Germinal center (tissue), 1 donor: ENCODE data around the gene CCDC9.
"Not testable (repeated sequence)": the region's sequence is repeated elsewhere in the genome, so short reads cannot be mapped to it uniquely, and the experiment has no call there.

Experiments used
- DNase-seq: peaks from one replicate; pipeline ENCODE4 v3.0.0; 2012; ENCODE audit warnings: mixed read lengths, low spot score

Gene CCDC9

GRCh38 chr19:47261946-47262793 is 5.8 kb downstream of the CCDC9 start:
- not testable (repeated sequence) for DNase-seq

DNA sequence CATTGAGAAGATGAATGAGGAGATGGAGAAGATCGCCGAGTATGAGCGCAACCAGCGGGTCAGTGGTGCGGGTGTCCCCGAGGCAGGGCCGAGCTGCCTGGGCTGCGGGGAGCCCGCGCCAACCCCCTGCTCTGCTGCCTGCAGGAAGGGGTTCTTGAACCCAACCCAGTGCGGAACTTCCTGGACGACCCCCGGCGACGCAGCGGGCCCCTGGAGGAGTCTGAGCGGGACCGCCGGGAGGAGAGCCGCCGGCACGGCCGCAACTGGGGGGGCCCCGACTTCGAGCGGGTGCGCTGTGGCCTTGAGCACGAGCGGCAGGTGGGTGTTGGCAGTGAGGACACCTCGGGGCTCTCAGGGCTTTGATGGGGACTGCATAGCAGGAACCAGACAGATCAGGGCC is 8.3 kb downstream of the CCDC9 start:
- no peak for DNase-seq

DNA sequence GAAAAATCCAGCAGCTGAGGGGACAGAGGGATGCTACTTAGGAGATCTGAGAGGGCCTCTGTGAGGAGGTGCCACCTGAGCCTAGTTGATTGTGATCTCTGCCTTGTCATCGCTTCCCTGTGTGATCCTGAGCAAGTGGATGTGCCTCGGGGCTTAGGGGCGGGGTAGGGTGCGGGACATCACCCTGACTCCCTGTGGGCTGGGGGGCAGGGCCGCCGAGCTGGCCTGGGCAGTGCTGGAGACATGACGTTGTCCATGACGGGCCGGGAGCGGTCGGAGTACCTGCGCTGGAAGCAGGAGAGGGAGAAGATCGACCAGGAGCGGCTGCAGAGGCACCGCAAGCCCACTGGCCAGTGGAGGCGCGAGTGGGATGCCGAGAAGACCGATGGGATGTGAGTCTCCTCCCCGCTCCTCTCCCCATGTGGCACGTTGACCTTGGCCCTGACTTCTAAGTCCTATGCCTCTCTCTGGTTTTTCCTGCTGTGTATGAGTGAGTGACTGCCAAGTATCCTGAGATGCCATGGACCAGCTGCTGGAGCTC is 10.1 kb downstream of the CCDC9 start:
- DNase-seq: no peak

DNA sequence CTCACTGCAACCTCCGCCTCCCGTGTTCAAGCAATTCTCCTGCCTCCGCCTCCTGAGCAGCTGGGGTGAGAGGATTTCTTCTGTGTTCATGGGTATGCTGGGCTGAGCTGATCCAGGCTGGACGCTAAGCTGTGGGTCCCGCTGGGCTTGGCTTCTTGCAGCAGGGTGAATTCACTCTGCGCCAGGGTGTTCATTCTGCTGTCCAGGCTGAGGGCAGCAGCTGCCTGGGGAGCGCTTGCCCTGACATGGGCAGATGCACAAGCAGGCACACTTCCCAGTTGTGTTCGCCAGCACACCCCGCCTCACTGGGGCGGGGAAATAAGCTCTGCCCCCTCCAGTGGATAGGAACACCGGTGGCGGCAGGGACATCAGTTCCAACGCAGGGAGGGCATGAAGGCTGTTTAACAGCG is 11.0 kb downstream of the CCDC9 start:
- no peak for DNase-seq

GRCh38 chr19:47268028-47268427 is 11.7 kb downstream of the CCDC9 start:
- DNase-seq: no peak

- no peak for DNase-seq
These were observed 13.3 kb downstream of the CCDC9 start for GRCh38 chr19:47269596-47269995.

- no peak for DNase-seq
These were observed 14.1 kb downstream of the CCDC9 start for GRCh38 chr19:47270408-47270807.

GRCh38 chr19:47271949-47272348 is 15.6 kb downstream of the CCDC9 start:
- no peak for DNase-seq

DNA sequence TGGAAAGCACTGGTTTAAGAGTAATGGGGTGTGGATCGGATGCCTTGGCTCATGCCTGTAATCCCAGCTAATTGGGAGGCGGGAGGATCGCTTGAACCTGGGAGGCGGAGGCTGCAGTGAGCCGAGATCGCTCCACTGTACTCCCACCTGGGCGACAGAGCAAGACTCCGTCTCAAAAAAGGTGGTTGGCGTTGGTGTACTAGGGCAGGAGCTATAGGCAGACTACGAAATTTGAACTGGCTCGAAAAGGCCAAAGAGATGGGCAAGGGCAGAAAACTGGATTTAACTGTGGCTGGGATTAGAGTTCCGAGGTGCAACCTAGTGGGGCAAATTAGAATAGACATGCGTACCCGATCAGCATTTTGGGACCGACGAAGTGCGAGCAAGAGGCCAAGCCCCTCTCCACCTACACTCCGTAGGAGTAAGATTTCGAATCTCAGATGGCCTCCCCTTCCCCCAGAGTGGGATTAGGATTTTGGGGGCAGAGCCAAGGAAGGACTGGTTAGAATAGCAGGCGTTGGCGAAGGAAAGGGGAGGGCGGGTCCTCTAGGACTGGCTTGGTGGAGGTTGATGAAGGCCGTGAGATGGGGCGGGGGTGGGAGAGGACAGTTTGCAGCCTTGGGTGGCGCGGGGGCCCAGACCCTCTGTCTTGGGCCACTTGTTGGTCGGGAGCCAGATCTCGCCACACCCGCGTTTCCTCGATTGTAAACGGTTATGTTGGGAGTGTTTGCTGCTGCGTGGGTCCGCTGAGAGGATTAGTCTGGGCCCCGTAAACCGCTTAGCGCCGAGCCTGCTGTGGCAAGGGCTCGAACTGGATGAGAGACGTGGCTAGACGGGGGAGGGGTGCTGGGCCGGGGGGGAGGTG is 16.4 kb downstream of the CCDC9 start:
- DNase-seq: no peak

DNA sequence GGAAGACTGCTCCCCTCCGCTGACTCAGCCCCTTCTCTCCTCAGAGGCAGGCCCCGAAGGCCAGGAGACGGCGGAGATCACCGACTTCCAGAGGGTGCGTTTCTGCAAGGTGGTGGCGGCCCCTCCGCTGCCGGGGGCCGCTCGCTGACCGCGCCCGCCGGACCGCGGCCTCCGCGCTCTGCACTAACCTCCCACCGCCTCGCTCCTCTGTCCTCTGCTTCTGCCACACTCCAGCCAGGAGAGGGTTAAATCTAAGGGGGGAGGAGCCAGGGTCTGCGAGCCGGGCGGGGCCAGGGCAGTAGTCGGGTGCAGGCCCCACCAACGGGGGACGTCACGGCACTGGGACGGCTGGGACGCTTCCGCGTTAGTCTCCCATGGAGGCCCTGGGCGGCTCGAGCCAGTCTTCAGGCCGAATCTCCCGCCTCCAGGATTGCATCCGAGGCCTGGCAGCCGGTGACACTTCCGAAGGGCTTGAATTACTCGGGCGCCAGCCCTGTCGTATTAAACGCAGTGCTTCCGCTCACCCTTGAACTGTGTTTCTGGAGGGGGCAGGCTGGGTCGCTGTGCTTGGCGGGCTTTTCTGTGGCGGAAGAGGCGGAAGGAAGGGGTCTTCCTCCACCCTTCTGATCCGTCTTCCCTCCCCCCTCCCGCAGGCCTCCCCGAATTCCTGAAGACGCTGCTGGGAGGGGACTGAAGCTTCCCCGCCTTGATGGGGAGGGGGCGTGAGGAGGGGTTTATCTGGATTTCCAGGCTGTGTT is 17.2 kb downstream of the CCDC9 start:
- DNase-seq: peak; percentile 91

DNA sequence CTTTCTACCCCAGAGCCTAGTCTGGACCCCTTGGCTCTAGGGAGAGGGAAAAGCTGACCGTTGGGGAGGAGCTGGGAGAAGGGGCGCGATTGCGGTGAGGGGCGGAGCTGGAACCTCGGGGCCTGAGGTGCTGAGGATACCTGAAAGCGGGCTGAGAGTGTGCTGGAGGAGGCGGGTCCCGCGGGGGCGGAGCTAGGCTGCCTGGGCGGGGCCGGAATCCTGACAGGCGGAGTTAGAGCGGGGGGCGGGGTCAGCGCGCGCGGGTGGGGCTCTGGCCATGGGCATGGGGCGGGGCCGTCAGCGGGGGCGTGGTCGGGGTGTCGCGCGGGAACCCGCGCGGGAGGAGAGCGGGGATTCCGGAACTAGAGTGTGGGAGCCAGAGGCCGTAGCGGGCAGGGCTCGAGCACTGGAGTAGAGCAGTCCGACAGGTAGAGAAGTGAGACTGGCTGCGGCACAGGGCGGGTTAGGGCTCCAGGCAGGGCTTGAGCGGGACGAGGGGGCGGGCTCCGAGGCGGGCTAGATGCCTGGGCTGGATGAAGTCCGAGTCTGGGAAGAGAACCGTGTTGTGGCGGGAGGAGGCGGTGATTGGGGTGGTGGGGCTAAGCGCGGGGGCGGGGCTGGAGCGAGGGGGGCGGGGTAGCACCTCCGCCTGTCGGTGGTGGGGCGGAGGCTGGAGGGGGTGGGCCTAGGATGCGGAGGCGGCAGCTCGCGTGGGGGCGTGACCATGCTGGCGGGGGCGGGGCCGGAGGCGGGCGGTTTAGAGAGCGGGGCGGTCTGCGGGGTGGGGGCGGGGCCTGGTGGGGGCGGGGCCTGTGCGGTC is 18.0 kb downstream of the CCDC9 start, which contains the start of gene INAFM1:
Gene INAFM1 (plus strand): TSS at position 815 of the 820 bp plus-strand sequence. CDS start 35 bp downstream, outside the sequence.
- DNase-seq: peak; percentile 92

DNA sequence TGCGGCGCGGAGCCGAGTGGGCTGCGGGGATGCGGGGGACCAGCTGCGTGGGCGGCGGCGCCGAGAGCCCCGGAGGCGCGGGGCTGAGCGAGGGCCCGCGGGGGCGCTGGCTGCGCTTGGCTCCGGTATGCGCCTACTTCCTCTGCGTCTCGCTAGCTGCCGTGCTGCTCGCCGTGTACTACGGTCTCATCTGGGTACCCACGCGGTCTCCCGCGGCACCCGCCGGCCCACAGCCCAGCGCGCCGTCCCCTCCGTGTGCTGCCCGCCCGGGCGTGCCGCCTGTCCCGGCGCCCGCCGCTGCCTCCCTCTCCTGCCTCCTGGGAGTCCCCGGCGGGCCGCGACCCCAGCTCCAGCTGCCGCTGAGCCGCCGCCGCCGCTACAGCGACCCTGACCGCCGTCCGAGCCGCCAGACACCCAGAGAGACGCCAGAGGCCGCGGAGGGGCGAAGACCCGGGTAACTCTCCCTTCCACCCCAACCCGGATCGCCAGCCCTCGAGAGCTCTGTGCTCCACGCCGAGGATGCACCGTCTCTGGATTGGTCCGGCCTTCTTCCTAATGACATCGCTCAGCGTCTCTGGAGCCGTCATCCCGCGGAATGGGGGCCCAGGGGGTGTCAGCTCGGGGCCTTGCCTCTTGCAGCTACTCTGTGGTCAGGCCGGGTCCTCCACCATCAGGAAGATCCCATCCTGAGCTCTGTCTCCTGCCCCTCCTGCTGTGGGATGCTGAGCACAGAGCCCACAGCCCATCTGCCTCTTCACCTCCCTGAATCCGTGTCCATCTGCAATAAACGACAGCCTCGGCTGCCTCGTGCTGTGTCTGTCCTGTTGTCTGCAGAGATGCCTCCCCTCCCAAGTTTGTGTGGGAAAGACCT is 18.8 kb downstream of the CCDC9 start:
- DNase-seq: no peak

DNA sequence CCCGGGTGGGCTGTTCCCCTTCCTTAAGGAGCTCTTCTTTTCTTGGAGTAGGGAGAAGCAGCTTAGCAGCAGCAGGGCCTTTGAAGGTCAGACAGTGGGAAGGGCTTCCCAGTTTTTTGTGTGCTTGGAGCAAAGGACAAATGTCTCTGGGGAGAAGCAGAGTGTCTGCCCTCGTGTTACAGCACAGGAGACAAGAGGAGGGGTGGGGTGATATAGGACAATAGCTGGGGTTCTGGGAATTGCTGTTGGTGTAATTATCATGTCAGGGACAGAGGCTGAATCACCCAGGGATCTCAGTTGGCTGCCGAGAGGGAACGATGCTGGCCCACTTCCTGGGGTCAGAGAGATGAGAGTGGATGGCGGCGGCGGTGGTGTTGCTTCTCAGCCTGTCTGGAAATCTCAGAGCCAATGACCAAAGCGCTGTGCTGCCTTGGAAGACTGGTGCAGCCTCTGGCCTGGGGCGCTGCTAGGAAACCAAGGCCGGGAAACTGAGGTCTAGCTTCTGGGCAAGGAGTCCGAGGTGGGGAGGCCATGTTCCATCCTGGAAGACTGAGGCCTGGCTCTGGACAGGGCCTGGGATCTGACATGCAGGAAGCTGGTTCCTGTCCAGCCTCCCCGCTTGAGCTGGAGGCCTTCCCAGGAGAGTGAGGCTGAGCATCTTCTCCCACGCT is 19.6 kb downstream of the CCDC9 start:
- DNase-seq: no peak

DNA sequence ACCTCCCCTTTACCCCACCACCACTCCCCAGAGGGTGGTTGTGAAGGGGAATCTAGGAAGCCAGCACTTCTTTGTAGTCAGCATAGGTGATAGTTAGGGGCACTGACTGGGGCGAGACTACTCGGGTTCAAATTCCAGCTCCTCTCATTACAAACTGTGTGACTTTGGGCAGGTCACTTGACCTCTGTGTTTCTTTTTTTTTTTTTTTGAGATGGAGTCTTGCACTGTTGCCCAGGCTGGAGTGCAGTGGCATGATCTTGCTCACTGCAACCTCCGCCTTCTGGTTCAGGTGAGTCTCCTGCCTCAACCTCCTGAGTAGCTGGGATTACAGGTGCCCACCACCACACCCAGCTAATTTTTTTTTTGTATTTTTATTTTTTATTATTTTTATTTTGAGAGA is 20.2 kb downstream of the CCDC9 start:
- not testable (repeated sequence) for DNase-seq

- peak; percentile 26 for DNase-seq
These were observed 24.0 kb downstream of the CCDC9 start for GRCh38 chr19:47280183-47280797.

DNA sequence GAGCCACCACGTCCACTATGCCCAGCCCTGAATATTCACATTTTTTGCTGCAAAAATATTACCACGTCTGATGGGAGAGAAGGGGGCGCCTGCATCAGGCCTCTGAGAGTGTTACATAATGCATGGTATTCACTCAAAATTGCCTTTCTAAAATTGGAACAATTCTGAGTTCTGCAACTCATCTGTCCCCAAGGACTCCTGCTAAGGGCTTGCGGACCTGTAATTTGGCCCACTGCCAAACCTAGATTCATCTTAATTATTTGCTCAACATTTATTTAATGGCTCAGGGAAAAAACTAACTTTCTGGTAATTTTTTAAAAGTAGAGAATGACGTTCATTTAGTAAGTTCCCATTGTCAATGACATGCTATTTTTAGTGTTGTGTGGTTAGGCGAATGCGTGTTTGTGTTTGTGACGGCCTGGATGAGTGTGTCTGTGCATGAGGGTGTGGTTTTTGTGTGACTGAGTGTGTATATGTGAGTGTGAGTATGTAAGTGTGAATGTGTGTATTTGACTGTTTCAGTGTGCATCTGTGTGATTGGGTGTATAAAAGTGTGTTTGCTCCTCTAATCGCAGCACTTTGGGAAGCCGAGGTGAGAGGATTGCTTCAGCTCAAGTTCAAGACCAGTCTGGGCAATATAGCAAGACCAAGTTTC is 27.2 kb downstream of the CCDC9 start:
- DNase-seq: no peak

GRCh38 chr19:47284324-47284899 is 28.1 kb downstream of the CCDC9 start:
- peak; percentile 40 for DNase-seq

DNA sequence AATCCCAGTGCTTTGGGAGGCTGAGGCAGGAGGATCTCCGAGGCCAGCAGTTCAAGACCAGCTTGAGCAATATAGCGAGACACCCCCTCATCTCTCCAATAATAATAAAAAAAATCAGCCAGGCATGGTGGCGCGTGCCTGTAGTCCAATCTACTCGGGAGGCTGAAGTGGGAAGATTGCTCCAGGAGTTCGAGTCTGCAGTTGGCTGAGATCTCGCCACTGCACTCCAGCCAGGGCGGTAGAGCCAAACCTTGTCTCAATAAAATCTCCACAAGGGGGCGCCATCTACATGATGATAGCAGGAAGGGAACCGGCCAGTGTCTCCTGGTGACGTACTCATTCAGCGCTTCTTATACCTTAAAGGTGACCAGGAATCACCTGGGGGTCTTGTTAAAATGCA is 39.7 kb downstream of the CCDC9 start:
- DNase-seq: peak; percentile 75
